Neural crest cell (in vitro differentiated cells): ENCODE results near the gene NUCB2. TPM values are rescaled to one million over a fixed set of nuclear protein-coding genes. Genes with fewer than 3 reads are reported as not detected.

Experiments used
- DNase-seq: peaks from one replicate; pipeline ENCODE4 v3.0.0; 2021; ENCODE audit warnings: low read depth, mixed read lengths, low spot score
- H3K27ac Mint-ChIP-seq: one replicate; pipeline ENCODE4 v1.8.0; 2021; ENCODE audit warnings: mild to moderate bottlenecking, mixed read lengths; ENCODE audit not compliant: unreplicated experiment
- H3K27me3 Mint-ChIP-seq: 2 replicates; pipeline ENCODE4 v1.8.0; 2021; ENCODE audit warnings: low read depth, mild to moderate bottlenecking, mixed read lengths
- H3K36me3 Mint-ChIP-seq: 2 replicates; pipeline ENCODE4 v1.8.0; 2021; ENCODE audit warnings: low read depth, mild to moderate bottlenecking, mixed read lengths
- H3K4me1 Mint-ChIP-seq: 2 replicates; pipeline ENCODE4 v1.8.0; 2021; ENCODE audit warnings: mixed read lengths
- H3K4me3 Mint-ChIP-seq: one replicate; pipeline ENCODE4 v1.8.0; 2021; ENCODE audit warnings: mild to moderate bottlenecking, mixed read lengths
- H3K9me3 Mint-ChIP-seq: 2 replicates; pipeline ENCODE4 v1.8.0; 2021; ENCODE audit warnings: mixed read lengths
- CTCF ChIP-seq: fragments of 200-600 bp; sonication (generic); conservative IDR thresholded peaks from 2 replicates; pipeline ENCODE4 v1.5.0; 2021; ENCODE audit warnings: antibody characterized with exemption, mild to moderate bottlenecking
- total RNA-seq: library from RNA; stranded (reverse); gene quantifications from 2 replicates; pipeline ENCODE4 v1.2.1, GENCODE V29; 2021

Gene NUCB2
- total RNA-seq, 1 donor from 2014 or later, result 59.3 TPM

GRCh38 chr11:17369094-17369493, 92.6 kb downstream of the NUCB2 start:
- Mint-ChIP-seq H3K4me3 (no peak overlapping the region), H3K36me3 (peaks cover 84% of the 10 kb centered on the region), H3K27me3 (no peaks in the 10 kb centered on the region), H3K9me3 (peaks cover 30% of the 10 kb centered on the region), H3K4me1 (no peaks in the 10 kb centered on the region), H3K27ac (no peak overlapping the region)
- no peak for TF ChIP-seq CTCF
- no peak for DNase-seq

GRCh38 chr11:17369684-17370243, 93.2 kb downstream of the NUCB2 start:
- no peak for DNase-seq
- Mint-ChIP-seq H3K36me3 (peaks cover 90% of the 10 kb centered on the region), H3K27ac (no peak overlapping the region), H3K27me3 (no peaks in the 10 kb centered on the region), H3K4me3 (no peak overlapping the region), H3K4me1 (no peaks in the 10 kb centered on the region), H3K9me3 (peaks cover 33% of the 10 kb centered on the region)
- no peak for TF ChIP-seq CTCF

GRCh38 chr11:17371614-17372013, 95.1 kb downstream of the NUCB2 start:
- no peak for DNase-seq
- peaks cover 87% of the 10 kb centered on the region for H3K36me3 Mint-ChIP-seq
- H3K27me3 Mint-ChIP-seq, result no peaks in the 10 kb centered on the region
- H3K4me3 Mint-ChIP-seq, result no peak overlapping the region
- peaks cover 33% of the 10 kb centered on the region for H3K9me3 Mint-ChIP-seq
- no peak for TF ChIP-seq CTCF
- H3K4me1 Mint-ChIP-seq, result no peaks in the 10 kb centered on the region
- no peak overlapping the region for H3K27ac Mint-ChIP-seq

GRCh38 chr11:17375547-17375946, 99.0 kb downstream of the NUCB2 start:
- H3K9me3 Mint-ChIP-seq, result peaks cover 23% of the 10 kb centered on the region
- peaks cover 75% of the 10 kb centered on the region for H3K36me3 Mint-ChIP-seq
- no peaks in the 10 kb centered on the region for H3K27me3 Mint-ChIP-seq
- no peak overlapping the region for H3K4me3 Mint-ChIP-seq
- no peak overlapping the region for H3K27ac Mint-ChIP-seq
- no peak for DNase-seq
- no peak for TF ChIP-seq CTCF
- H3K4me1 Mint-ChIP-seq, result no peaks in the 10 kb centered on the region

GRCh38 chr11:17376493-17376892, 100.0 kb downstream of the NUCB2 start:
- Mint-ChIP-seq H3K27ac (no peak overlapping the region), H3K27me3 (no peaks in the 10 kb centered on the region), H3K36me3 (peaks cover 65% of the 10 kb centered on the region), H3K4me3 (no peak overlapping the region), H3K4me1 (no peaks in the 10 kb centered on the region), H3K9me3 (peaks cover 15% of the 10 kb centered on the region)
- no peak for TF ChIP-seq CTCF
- DNase-seq, result no peak

- Mint-ChIP-seq H3K4me1 (no peaks in the 10 kb centered on the region), H3K36me3 (peaks cover 43% of the 10 kb centered on the region), H3K4me3 (no peak overlapping the region), H3K27me3 (no peaks in the 10 kb centered on the region), H3K27ac (no peak overlapping the region), H3K9me3 (peaks cover 6% of the 10 kb centered on the region)
- no peak for DNase-seq
- no peak for TF ChIP-seq CTCF
Measured at GRCh38 chr11:17378655-17379054, 102.1 kb downstream of the NUCB2 start.
